Measurements from ENCODE around the gene ANO8. TPM values are rescaled to one million over a fixed set of nuclear protein-coding genes. Genes with fewer than 3 reads are reported as not detected.

Gene ANO8
- total and polyA plus RNA-seq, 2 experiments from 2014 or later = 4.5 to 24.9 TPM

GRCh38 chr19:17309965-17310461 is 24.6 kb downstream of the ANO8 start:
- Histone ChIP-seq H3K27ac (ENCODE audit: low read depth) (peak overlapping the region; percentile 91), H3F3A (replicated peaks; ENCODE audit: low read depth) (peaks cover 26% of the 10 kb centered on the region), H3K79me2 (replicated peaks; ENCODE audit: insufficient read depth) (peaks cover 35% of the 10 kb centered on the region), H2AFZ (no peak overlapping the region; the same call in 1 of the 2 replicates), H3K36me3 (ENCODE audit: insufficient read depth) (peaks cover 4% of the 10 kb centered on the region; the same call in 1 of the 2 replicates), H3K4me2 (peak overlapping the region; percentile 99), H4K20me1 (replicated peaks; ENCODE audit: insufficient read depth) (peaks cover 16% of the 10 kb centered on the region), H3K4me3 (peak overlapping the region; percentile 94), H3K9me2 (ENCODE audit: insufficient read depth) (no peaks in the 10 kb centered on the region), H3K27me3 (ENCODE audit: insufficient read depth) (no peaks in the 10 kb centered on the region), H3K4me1 (ENCODE audit: insufficient read depth) (peaks cover 19% of the 10 kb centered on the region)
- Mint-ChIP-seq H3K27me3 (ENCODE audit: insufficient read depth, low read depth, poor library complexity) (peaks cover 23% of the 10 kb centered on the region), H3K4me1 (peaks cover 22% of the 10 kb centered on the region), H3K9me3 (no peaks in the 10 kb centered on the region; the same call in 1 of the 3 replicates), H3K36me3 (ENCODE audit: low read depth) (peaks cover 28% of the 10 kb centered on the region), H3K4me3 (peak overlapping the region; percentile 96), H3K27ac (peak overlapping the region; percentile 97)
- ATAC-seq = no peak
- TF ChIP-seq CREB1 (CRISPR knock-in tag; IDR thresholded peaks at IDR 0.05; ENCODE audit: low read depth) = peak; percentile 73
- TF ChIP-seq POLR2AphosphoS5 (IDR thresholded peaks at IDR 0.05; ENCODE audit: low read depth) = no peak
- no peak for TF ChIP-seq REST (IDR thresholded peaks at IDR 0.05; ENCODE audit: unreplicated experiment)
- no peak for TF ChIP-seq JUNB (IDR thresholded peaks at IDR 0.05; ENCODE audit: unreplicated experiment)
- no peak for TF ChIP-seq ZNF462 (CRISPR knock-in tag; IDR thresholded peaks at IDR 0.05)
- no peak for TF ChIP-seq EZH2 (IDR thresholded peaks at IDR 0.05; ENCODE audit: low read depth, unreplicated experiment)
- TF ChIP-seq NANOG (IDR thresholded peaks at IDR 0.05; ENCODE audit: borderline replicate concordance) = no peak
- no peak for DNase-seq (ENCODE audit: low spot score)
